ENCODE measurements around the gene MVP. TPM values are rescaled to one million over a fixed set of nuclear protein-coding genes. Genes with fewer than 3 reads are reported as not detected.
A peak's percentile ranks its signal among the peaks of the same experiment; 100 is the strongest.

The MVP gene
- total RNA-seq, 1 donor from 2014 or later = 13.1 TPM

DNA sequence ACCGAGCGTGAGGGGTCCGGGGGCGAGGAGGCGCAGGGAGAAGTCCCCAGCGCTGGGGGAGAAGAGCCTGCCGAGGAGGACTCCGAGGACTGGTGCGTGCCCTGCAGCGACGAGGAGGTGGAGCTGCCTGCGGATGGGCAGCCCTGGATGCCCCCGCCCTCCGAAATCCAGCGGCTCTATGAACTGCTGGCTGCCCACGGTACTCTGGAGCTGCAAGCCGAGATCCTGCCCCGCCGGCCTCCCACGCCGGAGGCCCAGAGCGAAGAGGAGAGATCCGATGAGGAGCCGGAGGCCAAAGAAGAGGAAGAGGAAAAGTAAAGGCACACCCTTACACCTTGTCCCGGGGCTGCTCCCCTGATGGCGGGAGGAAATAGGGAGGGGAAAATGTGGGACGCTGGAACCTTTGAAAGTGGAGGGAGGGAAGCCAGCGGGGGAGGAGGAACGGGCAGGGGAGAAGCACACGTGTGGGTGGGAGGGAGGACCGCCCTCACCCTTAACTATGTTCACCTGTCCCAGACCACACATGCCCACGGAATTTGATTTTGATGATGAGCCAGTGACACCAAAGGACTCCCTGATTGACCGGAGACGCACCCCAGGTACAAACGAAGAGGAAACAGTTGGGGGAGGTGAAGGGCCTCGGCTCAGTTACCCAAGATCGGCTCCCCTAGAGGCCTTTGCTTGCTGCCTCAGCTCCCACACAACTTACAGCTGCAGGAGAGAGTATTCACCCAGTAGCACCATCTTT lies 3.4 kb upstream of the MVP start:
- Mint-ChIP-seq H3K4me3 (peak overlapping the region; percentile 91), H3K36me3 (peaks cover 6% of the 10 kb centered on the region), H3K4me1 (peaks cover 63% of the 10 kb centered on the region), H3K9me3 (no peaks in the 10 kb centered on the region), H3K27me3 (ENCODE audit: low read depth) (no peaks in the 10 kb centered on the region), H3K27ac (peak overlapping the region; percentile 81)
- peak in 1 of 2 experiments; percentile 54 for DNase-seq (ENCODE audit: low spot score in 2 of 2, unreplicated experiment in 2 of 2)
- TF ChIP-seq, protein P1, sequence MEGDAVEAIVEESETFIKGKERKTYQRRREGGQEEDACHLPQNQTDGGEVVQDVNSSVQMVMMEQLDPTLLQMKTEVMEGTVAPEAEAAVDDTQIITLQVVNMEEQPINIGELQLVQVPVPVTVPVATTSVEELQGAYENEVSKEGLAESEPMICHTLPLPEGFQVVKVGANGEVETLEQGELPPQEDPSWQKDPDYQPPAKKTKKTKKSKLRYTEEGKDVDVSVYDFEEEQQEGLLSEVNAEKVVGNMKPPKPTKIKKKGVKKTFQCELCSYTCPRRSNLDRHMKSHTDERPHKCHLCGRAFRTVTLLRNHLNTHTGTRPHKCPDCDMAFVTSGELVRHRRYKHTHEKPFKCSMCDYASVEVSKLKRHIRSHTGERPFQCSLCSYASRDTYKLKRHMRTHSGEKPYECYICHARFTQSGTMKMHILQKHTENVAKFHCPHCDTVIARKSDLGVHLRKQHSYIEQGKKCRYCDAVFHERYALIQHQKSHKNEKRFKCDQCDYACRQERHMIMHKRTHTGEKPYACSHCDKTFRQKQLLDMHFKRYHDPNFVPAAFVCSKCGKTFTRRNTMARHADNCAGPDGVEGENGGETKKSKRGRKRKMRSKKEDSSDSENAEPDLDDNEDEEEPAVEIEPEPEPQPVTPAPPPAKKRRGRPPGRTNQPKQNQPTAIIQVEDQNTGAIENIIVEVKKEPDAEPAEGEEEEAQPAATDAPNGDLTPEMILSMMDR (IDR thresholded peaks at IDR 0.05; ENCODE audit: unreplicated experiment) = no peak

GRCh38 chr16:29818082-29818481 lies 2.2 kb upstream of the MVP start:
- peak overlapping the region; percentile 57 for H3K4me3 Mint-ChIP-seq
- peaks cover 6% of the 10 kb centered on the region for H3K36me3 Mint-ChIP-seq
- no peaks in the 10 kb centered on the region for H3K9me3 Mint-ChIP-seq
- no peak overlapping the region for H3K27ac Mint-ChIP-seq
- DNase-seq (ENCODE audit: low spot score in 2 of 2, unreplicated experiment in 2 of 2) = no peak
- H3K27me3 Mint-ChIP-seq (ENCODE audit: low read depth) = no peaks in the 10 kb centered on the region
- TF ChIP-seq, protein P1 (IDR thresholded peaks at IDR 0.05; ENCODE audit: unreplicated experiment) = no peak
- H3K4me1 Mint-ChIP-seq = peaks cover 58% of the 10 kb centered on the region

GRCh38 chr16:29819506-29819905 lies 756 bp upstream of the MVP start:
- Mint-ChIP-seq H3K4me1 (peaks cover 51% of the 10 kb centered on the region), H3K27ac (peak overlapping the region; percentile 86), H3K36me3 (peaks cover 6% of the 10 kb centered on the region), H3K4me3 (peak overlapping the region; percentile 62), H3K9me3 (no peaks in the 10 kb centered on the region), H3K27me3 (ENCODE audit: low read depth) (no peaks in the 10 kb centered on the region)
- no peak for DNase-seq (ENCODE audit: low spot score in 2 of 2, unreplicated experiment in 2 of 2)
- TF ChIP-seq, protein P1 (IDR thresholded peaks at IDR 0.05; ENCODE audit: unreplicated experiment) = no peak

DNA sequence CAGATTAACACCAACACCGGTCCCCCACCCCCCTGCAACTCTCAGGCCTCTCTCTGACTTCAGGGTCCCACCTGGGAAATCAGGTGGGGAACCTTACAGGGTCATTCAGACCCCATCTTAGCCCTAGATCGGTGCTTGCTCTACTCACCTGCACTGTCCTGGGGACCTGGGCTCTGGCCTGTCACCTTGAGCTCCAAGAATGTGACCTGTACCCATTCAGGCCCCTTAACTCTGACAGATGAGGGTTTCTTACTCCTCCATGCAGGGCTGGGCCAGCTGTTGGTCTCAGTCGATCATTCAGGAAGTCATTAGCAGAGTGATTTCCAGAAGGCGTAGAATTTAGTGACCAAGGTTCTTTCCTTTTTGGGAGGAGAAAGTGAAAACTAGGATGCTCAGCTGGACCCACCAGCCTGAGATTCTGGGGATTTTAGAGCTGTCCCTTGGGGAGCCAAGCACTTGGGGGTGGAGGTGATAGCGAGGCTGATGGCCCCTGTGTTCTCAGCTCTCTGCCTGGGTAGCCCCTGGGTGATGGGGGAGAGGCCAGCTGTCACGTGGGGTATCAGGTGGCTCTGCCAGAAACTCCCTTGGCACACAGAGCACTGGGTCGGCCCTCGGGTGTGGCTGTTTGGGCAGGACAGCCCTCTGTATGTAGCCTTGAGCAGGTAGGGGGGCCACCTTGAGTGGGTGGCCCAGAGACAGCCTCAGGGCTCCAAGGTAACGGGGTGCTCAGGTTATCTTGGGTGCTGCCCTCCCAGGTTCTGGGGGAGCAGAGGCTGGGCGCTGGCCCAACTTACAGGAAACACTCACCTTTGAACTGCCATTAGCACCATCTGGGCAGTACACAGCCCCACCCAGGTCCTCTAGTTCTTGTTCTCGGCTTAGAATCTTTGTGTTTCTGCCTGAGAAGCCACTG lies 724 bp downstream of the MVP start:
- Mint-ChIP-seq H3K4me1 (peaks cover 38% of the 10 kb centered on the region), H3K27me3 (ENCODE audit: low read depth) (no peaks in the 10 kb centered on the region), H3K9me3 (no peaks in the 10 kb centered on the region), H3K4me3 (peak overlapping the region; percentile 62), H3K27ac (peak overlapping the region; percentile 86), H3K36me3 (peaks cover 6% of the 10 kb centered on the region)
- TF ChIP-seq, protein P1 (IDR thresholded peaks at IDR 0.05; ENCODE audit: unreplicated experiment) = no peak
- DNase-seq (ENCODE audit: low spot score in 2 of 2, unreplicated experiment in 2 of 2) = no peak

DNA sequence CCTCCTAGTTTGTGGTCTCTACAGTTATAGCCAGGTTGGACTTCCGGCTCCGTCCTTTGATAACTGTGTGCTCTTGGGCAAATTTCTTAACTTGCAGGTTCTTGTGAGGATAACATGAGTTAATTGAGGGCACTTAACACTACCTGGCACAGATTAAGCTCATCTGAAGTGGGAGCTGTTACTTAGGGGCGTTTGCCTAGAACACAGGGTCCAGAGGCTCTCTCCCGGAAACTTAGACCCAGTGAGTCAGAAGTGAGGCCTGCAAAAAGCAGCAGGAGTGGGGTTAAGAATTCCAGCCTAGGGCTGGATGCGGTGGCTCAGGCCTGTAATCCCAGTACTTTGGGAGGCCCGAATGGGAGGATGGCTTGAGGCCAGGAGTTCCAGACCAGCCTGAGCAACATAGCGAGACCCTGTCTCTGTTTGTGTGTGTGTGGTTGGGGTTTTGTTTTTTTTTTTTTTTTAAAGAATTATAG lies 1.4 kb downstream of the MVP start:
- no peak for DNase-seq (ENCODE audit: low spot score in 2 of 2, unreplicated experiment in 2 of 2)
- H3K27ac Mint-ChIP-seq = peak overlapping the region; percentile 73
- H3K27me3 Mint-ChIP-seq (ENCODE audit: low read depth) = no peaks in the 10 kb centered on the region
- TF ChIP-seq, protein P1 (IDR thresholded peaks at IDR 0.05; ENCODE audit: unreplicated experiment) = no peak
- peaks cover 37% of the 10 kb centered on the region for H3K4me1 Mint-ChIP-seq
- H3K4me3 Mint-ChIP-seq = no peak overlapping the region
- H3K36me3 Mint-ChIP-seq = peaks cover 6% of the 10 kb centered on the region
- H3K9me3 Mint-ChIP-seq = no peaks in the 10 kb centered on the region

Data from mesothelial cell of epicardium (in vitro differentiated cells).